MCF 10A (cell line): ENCODE data around the gene PLVAP. TPM values are rescaled to one million over a fixed set of nuclear protein-coding genes. Genes with fewer than 3 reads are reported as not detected.

Experiments used
- BruUV-seq: library from RNA; stranded (reverse); fragments of 400-500 nt; replicated peaks from 2 replicates; lab custom pipeline; 2021; lab: Mats Ljungman, UMichigan
- CTCF ChIA-PET: fragments of 300-600 bp; sonication (Branson Sonifier 250); formaldehyde crosslinking; extraction: SDS; loops from one replicate; lab custom pipeline; 2021; ENCODE audit warnings: antibody characterized with exemption, inconsistent platforms; lab: Yijun Ruan, JAX
- POLR2A ChIA-PET: fragments of 300-600, 350-650 bp; sonication (Branson Sonifier 250); formaldehyde crosslinking; extraction: SDS; loops from one replicate; lab custom pipeline; 2020; ENCODE audit warnings: antibody characterized with exemption, inconsistent platforms; lab: Yijun Ruan, JAX
- DNase-seq: peaks from one replicate; pipeline ENCODE4 v3.0.0-alpha.2; 2018; ENCODE audit not compliant: unreplicated experiment
- H3K27ac Mint-ChIP-seq: one replicate; pipeline ENCODE4 v1.8.0; 2022; ENCODE audit warnings: mild to moderate bottlenecking, low read depth, mixed read lengths; ENCODE audit not compliant: unreplicated experiment
- H3K27me3 Mint-ChIP-seq: one replicate; pipeline ENCODE4 v1.8.0; 2022; ENCODE audit warnings: mixed read lengths; ENCODE audit not compliant: insufficient read depth, unreplicated experiment
- H3K36me3 Mint-ChIP-seq: one replicate; pipeline ENCODE4 v1.8.0; 2022; ENCODE audit warnings: mild to moderate bottlenecking, moderate library complexity, mixed read lengths; ENCODE audit not compliant: insufficient read depth, unreplicated experiment
- H3K4me1 Mint-ChIP-seq: one replicate; pipeline ENCODE4 v1.8.0; 2022; ENCODE audit warnings: mixed read lengths; ENCODE audit not compliant: insufficient read depth, unreplicated experiment
- H3K4me3 Mint-ChIP-seq: one replicate; pipeline ENCODE4 v1.8.0; 2022; ENCODE audit warnings: mild to moderate bottlenecking, moderate library complexity, mixed read lengths; ENCODE audit not compliant: unreplicated experiment
- H3K9me3 Mint-ChIP-seq: one replicate; pipeline ENCODE4 v1.8.0; 2022; ENCODE audit warnings: mixed read lengths; ENCODE audit not compliant: unreplicated experiment
- CTCF ChIP-seq: fragments of 200-600 bp; IDR thresholded peaks from one replicate; pipeline ENCODE4 v1.8.0; 2022; ENCODE audit warnings: antibody characterized with exemption, mild to moderate bottlenecking; ENCODE audit not compliant: unreplicated experiment
- intact Hi-C: fragments of 100-400 bp; cut with micrococcal nuclease; formaldehyde crosslinking; loops from 2 replicates; pipeline ENCODE4 v1.14.1; 2022
- total RNA-seq: library from RNA; stranded (reverse); gene quantifications from 2 replicates; pipeline ENCODE4 v1.2.3, GENCODE V29; 2022

The PLVAP gene
- total RNA-seq, 1 experiment from 2014 or later, result not detected

- intact Hi-C loops, result no loop called here
- BruUV-seq, result no TSS peak
- TF ChIP-seq CTCF, result no peak
- Mint-ChIP-seq H3K27ac (peak overlapping the region; percentile 92), H3K9me3 (no peaks in the 10 kb centered on the region), H3K36me3 (peaks cover 61% of the 10 kb centered on the region), H3K27me3 (no peaks in the 10 kb centered on the region), H3K4me1 (peaks cover 5% of the 10 kb centered on the region), H3K4me3 (no peak overlapping the region)
- POLR2A ChIA-PET, result no interaction called here
- CTCF ChIA-PET, result no interaction called here
- DNase-seq, result no peak
These were observed 54.3 kb downstream of the PLVAP start for GRCh38 chr19:17322854-17323253.

GRCh38 chr19:17321655-17322489, 55.3 kb downstream of the PLVAP start:
- H3K36me3 Mint-ChIP-seq, result peaks cover 67% of the 10 kb centered on the region

GRCh38 chr19:17320435-17320834, 56.7 kb downstream of the PLVAP start:
- no peak for TF ChIP-seq CTCF
- DNase-seq, result no peak
- no peak overlapping the region for H3K27ac Mint-ChIP-seq
- no peaks in the 10 kb centered on the region for H3K4me1 Mint-ChIP-seq
- H3K36me3 Mint-ChIP-seq, result peaks cover 70% of the 10 kb centered on the region
- no peaks in the 10 kb centered on the region for H3K27me3 Mint-ChIP-seq
- H3K4me3 Mint-ChIP-seq, result no peak overlapping the region
- POLR2A ChIA-PET, result no interaction called here
- no TSS peak for BruUV-seq
- no peaks in the 10 kb centered on the region for H3K9me3 Mint-ChIP-seq
- CTCF ChIA-PET, result interaction anchor here (0.6 to 1.1 kb wide), 3 partner anchors 13 to 1066 kb away, joined by 3 read pairs; no protein-coding TSS in a partner anchor
- intact Hi-C loops, result no loop called here

More at GRCh38 chr19:17321655-17322489, 55.3 kb downstream of the PLVAP start:
- no peaks in the 10 kb centered on the region for H3K27me3 Mint-ChIP-seq
- peaks cover 5% of the 10 kb centered on the region for H3K4me1 Mint-ChIP-seq
- DNase-seq, result no peak
- CTCF ChIA-PET, result interaction anchor here (1.1 kb wide), 1 partner anchor 12 kb away, joined by 3 read pairs; no protein-coding TSS in a partner anchor
- no peak for TF ChIP-seq CTCF
- POLR2A ChIA-PET, result no interaction called here
- intact Hi-C loops, result no loop called here
- peak overlapping the region; percentile 92 for H3K27ac Mint-ChIP-seq
- no peak overlapping the region for H3K4me3 Mint-ChIP-seq
- no TSS peak for BruUV-seq
- H3K9me3 Mint-ChIP-seq, result no peaks in the 10 kb centered on the region

GRCh38 chr19:17319473-17320238, 57.5 kb downstream of the PLVAP start:
- ChIA-PET CTCF (no interaction called here), POLR2A (interaction anchor here (0.7 kb wide), 1 partner anchor 13 kb away, joined by 3 read pairs; no protein-coding TSS in a partner anchor)
- intact Hi-C loops, result no loop called here
- peaks cover 63% of the 10 kb centered on the region for H3K36me3 Mint-ChIP-seq
- DNase-seq, result no peak
- BruUV-seq, result TSS peak; percentile 72
- H3K9me3 Mint-ChIP-seq, result no peaks in the 10 kb centered on the region
- no peaks in the 10 kb centered on the region for H3K4me1 Mint-ChIP-seq
- no peaks in the 10 kb centered on the region for H3K27me3 Mint-ChIP-seq
- TF ChIP-seq CTCF, result no peak
- H3K27ac Mint-ChIP-seq, result no peak overlapping the region
- no peak overlapping the region for H3K4me3 Mint-ChIP-seq
